Neural progenitor cell (in vitro differentiated cells): ENCODE data around the gene C14orf93.

Experiments used
- CTCF ChIP-seq: fragments of 200-600 bp; sonication (generic); IDR thresholded peaks from 2 replicates; pipeline ENCODE4 v1.5.1; 2017; ENCODE audit warnings: antibody characterized with exemption, mild to moderate bottlenecking
- EZH2 ChIP-seq: fragments of 200-600 bp; sonication (generic); IDR thresholded peaks from 2 replicates; pipeline ENCODE4 v1.6.1; 2017; ENCODE audit warnings: antibody characterized with exemption, mild to moderate bottlenecking, moderate library complexity
- EZH2phosphoT487 ChIP-seq: fragments of 200-600 bp; sonication (generic); IDR thresholded peaks from 2 replicates; pipeline ENCODE4 v1.6.1; 2017; ENCODE audit warnings: antibody characterized with exemption

GRCh38 chr14:22977684-22978486 lies 32.1 kb downstream of the C14orf93 start:
- no peak for TF ChIP-seq CTCF
- no peak for TF ChIP-seq EZH2
- no peak for TF ChIP-seq EZH2phosphoT487
